GM21528 (cell line): ENCODE results near the gene SPHK1.

ENCODE experiments used
- ATAC-seq: cut with Tn5 transposase; IDR thresholded peaks from one replicate; pipeline ENCODE4 v1.9.1; 2021; ENCODE audit warnings: mild to moderate bottlenecking, moderate library complexity; ENCODE audit not compliant: unreplicated experiment, low FRiP score

SPHK1 gene

DNA sequence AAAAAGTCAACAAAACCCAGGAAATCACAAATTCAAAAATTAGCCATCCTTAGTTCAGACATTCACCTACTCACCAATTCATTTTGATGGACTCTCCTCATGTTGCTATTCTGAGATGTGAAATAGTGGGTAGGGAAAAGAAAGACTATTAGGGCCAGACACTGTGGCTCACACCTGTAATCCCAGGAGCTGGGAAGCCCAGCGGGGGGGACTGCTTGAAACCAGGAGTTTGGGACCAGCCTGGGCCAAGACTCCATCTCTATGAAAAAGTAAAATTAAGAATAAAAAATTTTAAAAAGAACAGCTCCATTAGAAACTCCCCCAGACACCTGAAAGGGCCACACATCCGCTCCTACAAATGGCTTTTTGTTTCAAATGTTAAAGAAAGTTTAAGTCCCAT lies 47.1 kb downstream of the SPHK1 start:
- ATAC-seq: no peak

DNA sequence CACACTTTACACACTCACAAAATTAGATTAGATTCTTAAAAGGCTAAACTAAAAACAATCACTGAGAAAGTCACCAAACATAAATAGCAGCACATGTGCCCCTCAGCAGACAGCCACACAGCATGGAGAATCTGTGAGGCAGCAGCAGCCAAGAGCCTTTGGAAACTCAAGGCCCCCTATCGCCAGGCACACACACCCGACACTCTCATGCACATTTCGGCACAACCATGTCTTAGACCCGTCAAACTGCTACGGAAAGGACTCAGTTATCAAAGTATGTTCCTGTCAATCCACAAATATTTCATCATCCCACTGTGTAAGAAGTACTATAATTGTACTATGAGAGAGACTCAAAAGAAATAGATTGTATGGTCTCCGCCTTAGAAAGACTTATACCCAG lies 47.6 kb downstream of the SPHK1 start:
- ATAC-seq: no peak

DNA sequence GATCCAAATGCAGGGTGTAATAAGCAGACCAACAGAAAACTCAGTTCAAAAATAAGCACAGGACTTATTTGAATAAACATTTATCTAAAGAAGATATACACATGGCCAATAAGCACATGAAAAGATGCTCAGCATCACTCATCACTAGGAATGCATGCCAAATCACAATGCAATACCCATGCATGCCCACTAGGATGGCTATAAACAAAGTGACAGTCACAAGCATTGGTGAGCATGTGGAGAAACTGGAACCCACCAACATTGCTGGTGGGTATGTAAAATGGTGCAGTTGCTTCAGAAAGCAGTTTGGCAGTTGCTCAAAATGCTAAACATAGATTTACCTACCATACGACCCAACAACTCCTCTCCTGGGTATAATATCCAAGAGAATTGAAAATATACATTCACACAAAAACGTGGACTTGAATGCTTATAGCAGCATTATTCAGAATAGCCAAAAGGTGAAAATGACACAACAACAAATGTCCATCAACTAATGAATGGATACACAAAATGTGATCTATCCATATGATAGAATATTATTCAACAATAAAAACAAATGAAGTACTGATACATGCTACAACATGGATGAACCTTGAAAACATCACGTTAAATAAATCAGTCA lies 48.4 kb downstream of the SPHK1 start:
- no peak for ATAC-seq

DNA sequence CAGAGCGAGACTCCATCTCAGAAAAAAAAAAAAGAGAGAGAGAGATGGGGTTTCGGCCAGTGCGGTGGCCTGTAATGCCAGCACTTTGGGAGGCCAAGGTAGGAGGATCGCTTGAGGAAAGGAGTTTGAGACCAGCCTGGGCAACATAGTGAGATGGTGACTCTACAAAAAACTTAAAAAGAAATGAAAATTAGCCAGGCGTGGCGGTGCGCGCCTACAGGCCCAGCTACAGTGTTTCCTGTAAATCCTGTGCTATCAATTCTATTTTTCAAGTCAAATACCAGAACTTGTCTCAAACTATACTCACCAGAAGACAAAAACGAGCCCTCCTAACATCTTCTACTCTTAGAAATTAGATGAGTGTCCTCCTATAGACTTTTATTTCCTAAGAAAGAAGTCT lies 49.3 kb downstream of the SPHK1 start:
- ATAC-seq: no peak

DNA sequence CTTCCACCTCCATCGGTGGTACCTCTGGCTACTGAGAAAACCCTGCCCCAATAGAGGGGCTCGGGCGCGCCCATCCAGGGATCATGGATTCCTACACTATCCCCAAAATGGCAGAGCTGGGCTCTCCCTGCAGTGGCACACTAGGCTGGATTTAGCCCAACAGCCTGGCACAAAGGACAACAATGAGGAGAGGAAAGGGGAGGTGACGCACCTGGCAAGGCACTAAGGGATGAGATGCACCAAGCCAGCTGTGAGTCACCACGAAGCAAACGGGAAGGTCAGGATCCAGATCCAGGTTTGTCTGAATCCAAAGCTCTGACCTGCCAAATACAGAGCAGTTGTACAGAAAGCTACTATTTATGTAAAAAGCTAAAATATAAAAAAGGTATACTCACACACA lies 50.5 kb downstream of the SPHK1 start:
- ATAC-seq: no peak

DNA sequence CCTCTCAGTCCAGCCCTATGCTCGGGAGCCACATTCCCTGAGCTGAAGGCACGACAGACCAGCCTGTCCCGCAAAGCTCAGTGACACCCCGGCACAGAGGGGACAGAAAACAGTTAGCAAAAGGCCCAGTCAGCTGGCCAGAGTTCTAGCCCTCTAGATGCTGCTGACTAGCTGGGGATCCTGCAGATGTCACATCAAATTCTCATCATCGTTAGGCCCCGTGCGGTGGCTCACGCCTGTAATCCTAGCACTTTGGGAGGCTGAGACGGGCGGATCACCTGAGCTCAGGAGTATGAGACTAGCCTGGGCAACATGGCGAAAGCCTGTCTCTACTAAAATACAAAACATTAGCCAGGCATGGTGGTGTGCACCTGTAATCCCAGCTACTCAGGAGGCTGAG lies 51.3 kb downstream of the SPHK1 start:
- ATAC-seq: no peak
